ENCODE data around the gene AMDHD2. TPM values are rescaled to one million over a fixed set of nuclear protein-coding genes. Genes with fewer than 3 reads are reported as not detected.

The AMDHD2 gene
- total RNA-seq, 1 experiment from 2014 or later, result 50.3 TPM

GRCh38 chr16:2485811-2486507 lies 34.2 kb upstream of the AMDHD2 start:
- ATAC-seq (no peak), DNase-seq (no peak)
- intact Hi-C loops (cut with micrococcal nuclease), result no loop called here
- H3K9ac ChIP-seq (ENCODE audit: low read length), result no peak overlapping the region
- H3K4me1 ChIP-seq (ENCODE audit: insufficient read depth, low read length), result no peaks in the 10 kb centered on the region
- no peaks in the 10 kb centered on the region for H3K36me3 ChIP-seq (ENCODE audit: low read depth, low read length)
- H3K4me3 ChIP-seq (ENCODE audit: low read length), result no peak overlapping the region
- H3K9me2 ChIP-seq (replicated peaks; ENCODE audit: low read length), result no peaks in the 10 kb centered on the region
- TF ChIP-seq EZH2phosphoT487 (IDR thresholded peaks at IDR 0.05; ENCODE audit: borderline replicate concordance, low read length), result no peak
- no peak for TF ChIP-seq EZH2 (IDR thresholded peaks at IDR 0.05; ENCODE audit: low read length, unreplicated experiment)
- no peak for TF ChIP-seq CTCF (conservative IDR thresholded peaks at IDR 0.05; ENCODE audit: low read depth, low read length)
- H3K27ac ChIP-seq (ENCODE audit: low read length), result no peak overlapping the region
- H4K20me1 ChIP-seq (ENCODE audit: low read length), result no peaks in the 10 kb centered on the region
- no peaks in the 10 kb centered on the region for H3K79me2 ChIP-seq (ENCODE audit: low read length)
- no peaks in the 10 kb centered on the region for H3K9me3 ChIP-seq (ENCODE audit: low read length)
- H2AFZ ChIP-seq (ENCODE audit: low read length), result no peak overlapping the region
- H3F3A ChIP-seq (ENCODE audit: low read length, unreplicated experiment), result no peaks in the 10 kb centered on the region
- no peak overlapping the region for H3K4me2 ChIP-seq (ENCODE audit: low read length)
- POLR2A ChIA-PET (ENCODE audit: unreplicated experiment), result no interaction called here
- CTCF ChIA-PET, result no interaction called here
- H3K27me3 ChIP-seq (ENCODE audit: low read length), result no peaks in the 10 kb centered on the region
- BruUV-seq (replicated peaks), result no TSS peak

GRCh38 chr16:2486645-2487516 lies 33.3 kb upstream of the AMDHD2 start:
- no TSS peak for BruUV-seq (replicated peaks)
- H3K4me1 ChIP-seq (ENCODE audit: insufficient read depth, low read length), result no peaks in the 10 kb centered on the region
- no peaks in the 10 kb centered on the region for H3K9me2 ChIP-seq (replicated peaks; ENCODE audit: low read length)
- no peak overlapping the region for H3K4me2 ChIP-seq (ENCODE audit: low read length)
- no peak overlapping the region for H2AFZ ChIP-seq (ENCODE audit: low read length)
- H4K20me1 ChIP-seq (ENCODE audit: low read length), result no peaks in the 10 kb centered on the region
- ChIA-PET CTCF (no interaction called here), POLR2A (ENCODE audit: unreplicated experiment) (no interaction called here)
- H3K27ac ChIP-seq (ENCODE audit: low read length), result no peak overlapping the region
- no peak for ATAC-seq
- DNase-seq, result no peak
- H3K79me2 ChIP-seq (ENCODE audit: low read length), result no peaks in the 10 kb centered on the region
- no peaks in the 10 kb centered on the region for H3K36me3 ChIP-seq (ENCODE audit: low read depth, low read length)
- no peak for TF ChIP-seq EZH2 (IDR thresholded peaks at IDR 0.05; ENCODE audit: low read length, unreplicated experiment)
- no peak for TF ChIP-seq CTCF (conservative IDR thresholded peaks at IDR 0.05; ENCODE audit: low read depth, low read length)
- no peak for TF ChIP-seq EZH2phosphoT487 (IDR thresholded peaks at IDR 0.05; ENCODE audit: borderline replicate concordance, low read length)
- H3K27me3 ChIP-seq (ENCODE audit: low read length), result no peaks in the 10 kb centered on the region
- no peak overlapping the region for H3K4me3 ChIP-seq (ENCODE audit: low read length)
- intact Hi-C loops (cut with micrococcal nuclease), result no loop called here
- no peaks in the 10 kb centered on the region for H3K9me3 ChIP-seq (ENCODE audit: low read length)
- H3F3A ChIP-seq (ENCODE audit: low read length, unreplicated experiment), result no peaks in the 10 kb centered on the region
- no peak overlapping the region for H3K9ac ChIP-seq (ENCODE audit: low read length)

- intact Hi-C loops (cut with micrococcal nuclease), result no loop called here
- H3K9me3 ChIP-seq (ENCODE audit: low read length), result no peaks in the 10 kb centered on the region
- H3K9me2 ChIP-seq (replicated peaks; ENCODE audit: low read length), result no peaks in the 10 kb centered on the region
- H3K27me3 ChIP-seq (ENCODE audit: low read length), result no peaks in the 10 kb centered on the region
- H3K4me3 ChIP-seq (ENCODE audit: low read length), result no peak overlapping the region
- no peak overlapping the region for H2AFZ ChIP-seq (ENCODE audit: low read length)
- H3K4me2 ChIP-seq (ENCODE audit: low read length), result no peak overlapping the region
- ATAC-seq, result no peak
- no peak for TF ChIP-seq EZH2 (IDR thresholded peaks at IDR 0.05; ENCODE audit: low read length, unreplicated experiment)
- TF ChIP-seq EZH2phosphoT487 (IDR thresholded peaks at IDR 0.05; ENCODE audit: borderline replicate concordance, low read length), result no peak
- no peak for TF ChIP-seq CTCF (conservative IDR thresholded peaks at IDR 0.05; ENCODE audit: low read depth, low read length)
- DNase-seq, result no peak
- POLR2A ChIA-PET (ENCODE audit: unreplicated experiment), result no interaction called here
- no peak overlapping the region for H3K27ac ChIP-seq (ENCODE audit: low read length)
- no TSS peak for BruUV-seq (replicated peaks)
- no peaks in the 10 kb centered on the region for H3K4me1 ChIP-seq (ENCODE audit: insufficient read depth, low read length)
- CTCF ChIA-PET, result no interaction called here
- H3K79me2 ChIP-seq (ENCODE audit: low read length), result no peaks in the 10 kb centered on the region
- no peaks in the 10 kb centered on the region for H3K36me3 ChIP-seq (ENCODE audit: low read depth, low read length)
- no peaks in the 10 kb centered on the region for H4K20me1 ChIP-seq (ENCODE audit: low read length)
- H3F3A ChIP-seq (ENCODE audit: low read length, unreplicated experiment), result no peaks in the 10 kb centered on the region
- H3K9ac ChIP-seq (ENCODE audit: low read length), result no peak overlapping the region
Measured at GRCh38 chr16:2487517-2487842, 32.7 kb upstream of the AMDHD2 start.

Data from PC-3 (cell line).